GM23338 (cell line): ENCODE measurements around the gene ARID1B.

ENCODE experiments used
- CTCF ChIP-seq, 2 experiments: fragments of 200-600 bp in 1 of 2; sonication (generic) in 1 of 2; conservative IDR thresholded peaks; 2 replicates each; pipeline versions ENCODE4 v1.5.1 to v1.6.1; 2016 to 2017; ENCODE audit warnings: antibody characterized with exemption in 2 of 2, low read depth in 2 of 2, mild to moderate bottlenecking in 2 of 2, moderate library complexity in 1 of 2
- EZH2 ChIP-seq: fragments of 200-600 bp; sonication (generic); IDR thresholded peaks from one replicate; pipeline ENCODE4 v1.8.0; 2017; ENCODE audit warnings: antibody characterized with exemption, mild to moderate bottlenecking, low read depth; ENCODE audit not compliant: unreplicated experiment
- EZH2phosphoT487 ChIP-seq: fragments of 200-600 bp; sonication (generic); IDR thresholded peaks from one replicate; pipeline ENCODE4 v1.8.1; 2018; ENCODE audit warnings: antibody characterized with exemption; ENCODE audit not compliant: unreplicated experiment
- POLR2AphosphoS5 ChIP-seq: IDR thresholded peaks from 2 replicates; pipeline ENCODE4 v1.6.1; 2016; ENCODE audit warnings: antibody characterized with exemption, low read depth
- STAT1 ChIP-seq: IDR thresholded peaks from one replicate; pipeline ENCODE4 v1.6.1; 2016; ENCODE audit warnings: antibody characterized with exemption; ENCODE audit not compliant: unreplicated experiment
- ZNF114 ChIP-seq: fragments of 250-450 bp; sonication (Bioruptor Pico); IDR thresholded peaks from 2 replicates; pipeline ENCODE4 v1.5.0; 2020; ENCODE audit warnings: mild to moderate bottlenecking, moderate library complexity

GRCh38 chr6:156840136-156840535, 63.0 kb downstream of the ARID1B start:
- TF ChIP-seq CTCF (conservative IDR thresholded peaks at IDR 0.05; ENCODE audit: low read depth in 2 of 2) (no peak), POLR2AphosphoS5 (no peak), ZNF114 (CRISPR knock-in tag) (no peak), STAT1 (no peak), EZH2 (no peak), EZH2phosphoT487 (no peak)
